Tibial artery (tissue), 4 donors: ENCODE data around the gene RGS8.

Source experiments
- DNase-seq, 2 donors: peaks; one replicate each; pipeline ENCODE4 v3.0.0-alpha.2; 2019
- H3K27ac ChIP-seq, 2 donors: fragments of 200-600 bp; sonication (generic) in 1 of 2; 1 replicate in 1 of 2; 2 replicates in 1 of 2; pipeline ENCODE4 v1.5.1; 2018 to 2019; ENCODE audit warnings: mild to moderate bottlenecking in 1 of 2
- H3K27me3 ChIP-seq, 2 donors: fragments of 200-600 bp; sonication (generic) in 1 of 2; one replicate each; pipeline versions ENCODE4 v1.5.1 to v1.6.0; 2016 to 2019
- H3K36me3 ChIP-seq, 3 donors: fragments of 200-600 bp; sonication (generic) in 2 of 3; one replicate each; pipeline ENCODE4 v1.5.1; 2016 to 2019; ENCODE audit warnings: mild to moderate bottlenecking in 2 of 3
- H3K4me1 ChIP-seq, 4 donors: fragments of 200-600 bp; sonication (generic) in 2 of 4; 1 replicate in 3 of 4; 2 replicates in 1 of 4; pipeline ENCODE4 v1.5.1; 2016 to 2019
- H3K4me3 ChIP-seq, 2 donors: fragments of 200-600 bp; sonication (generic) in 1 of 2; 1 replicate in 1 of 2; 2 replicates in 1 of 2; pipeline ENCODE4 v1.5.1; 2018 to 2019; ENCODE audit warnings: mild to moderate bottlenecking in 2 of 2
- H3K9me3 ChIP-seq, 3 donors: fragments of 200-600 bp; sonication (generic) in 1 of 3; one replicate each; pipeline ENCODE4 v1.5.1; 2016 to 2019
- intact Hi-C: fragments of 100-400 bp; cut with DNase I; formaldehyde crosslinking; loops from one replicate; pipeline ENCODE4 v1.15.0; 2023; ENCODE audit warnings: low total_unique reads
- TF ChIP-seq, protein P1 (sequence below), 2 experiments: fragments of 200-600 bp in 1 of 2; fragments of 450-650 bp in 1 of 2; IDR thresholded peaks; one replicate each; pipeline ENCODE4 v1.5.1; 2017 to 2019; ENCODE audit warnings: antibody characterized with exemption in 2 of 2, mild to moderate bottlenecking in 1 of 2, moderate library complexity in 1 of 2

RGS8 gene

DNA sequence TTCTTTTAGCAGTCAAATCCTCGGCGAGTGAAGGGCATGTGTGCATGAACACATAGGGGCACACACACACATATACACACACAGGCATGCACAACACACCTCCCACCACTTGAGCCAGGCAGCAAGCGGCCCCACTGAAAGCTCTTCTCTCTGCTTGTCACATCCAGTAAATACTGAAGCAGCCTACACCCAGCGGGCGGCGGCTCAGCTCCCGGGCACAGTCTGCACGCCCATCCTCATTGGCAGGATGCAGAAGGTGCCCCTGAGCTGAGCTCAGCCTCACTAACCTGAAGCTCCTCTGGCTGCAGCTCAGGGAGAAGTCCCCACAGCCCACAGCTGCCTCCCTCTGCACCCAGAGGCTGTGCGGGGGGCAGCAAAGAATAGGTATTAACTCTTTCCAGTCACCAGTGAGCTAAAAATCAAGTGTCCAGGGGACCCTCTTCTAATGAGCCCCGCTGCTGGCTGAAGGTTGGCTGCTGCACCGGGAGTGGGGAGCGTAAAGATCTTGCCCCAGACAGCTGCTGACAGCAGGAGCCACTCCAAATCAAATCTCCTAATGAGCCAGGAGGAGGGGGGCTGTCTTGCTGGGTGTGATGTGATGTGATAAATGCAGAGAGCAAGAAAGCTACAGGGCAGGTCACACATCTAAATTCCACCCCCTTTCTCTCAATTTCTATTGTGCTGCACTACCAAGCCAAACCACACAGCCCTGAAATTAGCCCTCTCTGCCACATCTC lies 12.5 kb downstream of the RGS8 start:
- no peak for DNase-seq
- Histone ChIP-seq H3K9me3 (no peaks in the 10 kb centered on the region), H3K36me3 (no peaks in the 10 kb centered on the region), H3K4me3 (no peak overlapping the region), H3K27ac (no peak overlapping the region), H3K4me1 (peaks cover 0 to 24% (median 17%) of the 10 kb centered on the region in 4 donors), H3K27me3 (no peaks in the 10 kb centered on the region)
- intact Hi-C loops = no loop called here
- TF ChIP-seq, protein P1, sequence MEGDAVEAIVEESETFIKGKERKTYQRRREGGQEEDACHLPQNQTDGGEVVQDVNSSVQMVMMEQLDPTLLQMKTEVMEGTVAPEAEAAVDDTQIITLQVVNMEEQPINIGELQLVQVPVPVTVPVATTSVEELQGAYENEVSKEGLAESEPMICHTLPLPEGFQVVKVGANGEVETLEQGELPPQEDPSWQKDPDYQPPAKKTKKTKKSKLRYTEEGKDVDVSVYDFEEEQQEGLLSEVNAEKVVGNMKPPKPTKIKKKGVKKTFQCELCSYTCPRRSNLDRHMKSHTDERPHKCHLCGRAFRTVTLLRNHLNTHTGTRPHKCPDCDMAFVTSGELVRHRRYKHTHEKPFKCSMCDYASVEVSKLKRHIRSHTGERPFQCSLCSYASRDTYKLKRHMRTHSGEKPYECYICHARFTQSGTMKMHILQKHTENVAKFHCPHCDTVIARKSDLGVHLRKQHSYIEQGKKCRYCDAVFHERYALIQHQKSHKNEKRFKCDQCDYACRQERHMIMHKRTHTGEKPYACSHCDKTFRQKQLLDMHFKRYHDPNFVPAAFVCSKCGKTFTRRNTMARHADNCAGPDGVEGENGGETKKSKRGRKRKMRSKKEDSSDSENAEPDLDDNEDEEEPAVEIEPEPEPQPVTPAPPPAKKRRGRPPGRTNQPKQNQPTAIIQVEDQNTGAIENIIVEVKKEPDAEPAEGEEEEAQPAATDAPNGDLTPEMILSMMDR (IDR thresholded peaks at IDR 0.05) = no peak

DNA sequence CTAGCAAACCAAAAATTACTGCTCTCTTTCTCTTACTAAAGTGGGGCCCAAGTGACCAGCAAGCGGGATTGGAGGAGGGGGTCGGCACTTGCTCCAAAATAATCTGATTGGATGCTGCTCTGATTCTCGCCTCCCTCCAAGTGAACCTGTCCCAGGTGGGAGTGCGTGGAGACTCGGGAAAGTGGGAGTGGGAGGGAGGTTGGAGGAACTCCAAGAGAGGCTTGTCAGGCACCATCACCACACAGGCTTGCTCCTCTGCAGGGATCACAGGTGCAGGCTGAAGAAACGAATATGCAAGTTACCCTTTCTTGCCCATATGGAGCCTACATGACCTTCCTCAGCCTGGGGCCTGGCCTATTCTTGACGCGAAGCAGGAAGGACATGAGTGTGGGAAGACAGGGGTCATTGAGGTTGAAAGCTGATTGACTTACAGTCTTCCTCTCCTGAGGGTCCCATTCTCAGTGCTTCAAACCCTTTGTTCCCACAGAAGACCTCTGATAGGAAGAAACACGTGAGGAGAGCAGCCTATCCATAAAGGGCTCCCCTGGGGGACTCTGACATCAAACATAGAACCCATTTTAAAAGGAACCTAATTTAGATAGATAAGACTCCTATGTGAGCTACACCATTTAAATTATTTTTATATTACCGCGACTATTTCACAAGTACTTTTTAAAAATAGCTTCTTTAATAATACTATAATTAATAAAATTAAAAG lies 14.2 kb downstream of the RGS8 start:
- Histone ChIP-seq H3K4me3 (no peak overlapping the region), H3K4me1 (peaks cover 0 to 19% (median 14%) of the 10 kb centered on the region in 4 donors), H3K27ac (no peak overlapping the region), H3K9me3 (no peaks in the 10 kb centered on the region), H3K36me3 (no peaks in the 10 kb centered on the region), H3K27me3 (no peaks in the 10 kb centered on the region)
- no peak for DNase-seq
- TF ChIP-seq, protein P1 (IDR thresholded peaks at IDR 0.05) = no peak
- intact Hi-C loops = no loop called here

DNA sequence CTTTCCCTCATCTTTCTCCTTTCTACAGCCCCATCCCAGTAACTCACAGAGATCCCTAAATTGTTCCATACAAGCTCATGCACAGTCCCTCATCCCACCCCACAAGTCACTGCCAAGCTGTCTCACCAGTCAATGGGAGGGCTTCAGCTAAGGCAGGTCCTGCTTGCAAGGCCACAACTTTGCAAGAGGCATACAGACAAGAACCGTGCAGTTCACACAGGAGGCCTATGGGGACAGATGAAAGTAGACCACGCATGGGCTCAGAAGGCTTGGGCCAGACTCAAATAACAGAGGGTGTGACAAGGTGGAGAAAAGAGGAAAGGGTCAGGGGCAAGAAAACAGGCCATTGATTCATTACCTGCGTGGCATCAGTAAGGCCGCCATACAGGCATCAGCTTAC lies 15.1 kb downstream of the RGS8 start:
- Histone ChIP-seq H3K27ac (no peak overlapping the region), H3K36me3 (no peaks in the 10 kb centered on the region), H3K4me3 (no peak overlapping the region), H3K9me3 (no peaks in the 10 kb centered on the region), H3K27me3 (no peaks in the 10 kb centered on the region), H3K4me1 (peaks cover 0 to 10% (median 5%) of the 10 kb centered on the region in 4 donors)
- intact Hi-C loops = no loop called here
- no peak for DNase-seq
- TF ChIP-seq, protein P1 (IDR thresholded peaks at IDR 0.05) = no peak

DNA sequence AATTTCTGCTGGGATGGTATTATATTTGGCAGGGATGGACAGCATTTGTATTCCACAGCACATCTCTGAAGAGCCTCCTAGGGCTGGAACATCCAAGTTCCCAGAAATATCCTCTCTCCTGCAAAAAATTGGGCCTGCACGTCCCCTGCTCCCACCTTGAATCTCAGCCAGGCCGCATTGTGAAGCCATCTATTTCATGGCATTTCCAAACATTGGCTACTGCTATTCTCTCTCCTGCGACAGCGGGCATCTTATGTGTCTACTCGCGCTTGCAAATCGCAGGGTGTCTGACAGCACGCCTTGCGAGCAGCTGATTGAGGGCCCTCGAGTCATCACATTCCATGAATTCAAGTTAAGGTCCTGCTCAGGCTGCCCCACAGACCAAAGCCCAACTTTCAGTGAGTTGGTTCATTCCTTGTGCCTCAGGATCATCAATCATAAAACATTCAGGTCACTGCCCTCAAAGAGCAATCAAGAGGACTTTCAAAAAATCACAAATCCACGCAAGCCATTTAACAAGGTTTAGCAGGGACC lies 15.8 kb downstream of the RGS8 start:
- Histone ChIP-seq H3K4me1 (peaks cover 0 to 3% (median 1%) of the 10 kb centered on the region in 4 donors), H3K27me3 (no peaks in the 10 kb centered on the region), H3K9me3 (no peaks in the 10 kb centered on the region), H3K36me3 (no peaks in the 10 kb centered on the region), H3K4me3 (no peak overlapping the region), H3K27ac (no peak overlapping the region)
- no peak for DNase-seq
- intact Hi-C loops = no loop called here
- TF ChIP-seq, protein P1 (IDR thresholded peaks at IDR 0.05) = no peak

DNA sequence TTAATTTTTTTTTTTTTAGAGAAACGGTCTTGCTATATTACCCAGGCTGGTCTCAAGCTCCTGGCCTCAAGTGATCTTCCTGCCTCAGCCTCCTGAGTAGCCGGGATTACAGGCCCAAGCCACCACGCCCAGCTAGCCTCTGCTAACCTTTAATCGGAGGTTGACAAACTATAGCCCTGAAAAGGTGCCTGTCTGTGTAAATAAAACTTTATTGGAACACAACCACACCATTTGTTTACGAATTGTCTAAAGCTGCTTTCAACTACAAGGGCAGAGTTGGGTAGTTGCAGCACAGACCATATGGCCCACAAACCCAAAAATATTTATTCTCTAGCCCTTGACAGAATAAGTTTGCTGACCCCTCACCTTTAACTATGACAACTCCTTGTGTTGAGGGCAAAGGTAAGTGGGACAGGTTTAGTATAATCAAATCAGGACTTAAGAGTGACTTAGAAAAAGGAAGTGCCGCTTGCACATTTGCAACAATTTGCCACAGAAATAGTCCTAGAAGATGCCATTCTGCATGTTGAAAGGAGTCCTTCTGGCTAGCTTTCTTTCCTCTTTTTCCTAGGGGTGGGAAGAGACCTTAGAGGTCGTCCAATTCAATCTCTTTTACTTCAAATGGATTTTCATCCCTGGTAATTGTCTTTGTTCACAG lies 16.4 kb downstream of the RGS8 start:
- DNase-seq = no peak
- no peaks in the 10 kb centered on the region for H3K36me3 ChIP-seq
- H3K4me3 ChIP-seq = no peak overlapping the region
- no peaks in the 10 kb centered on the region for H3K9me3 ChIP-seq
- TF ChIP-seq, protein P1 (IDR thresholded peaks at IDR 0.05) = no peak
- no peaks in the 10 kb centered on the region for H3K4me1 ChIP-seq
- intact Hi-C loops = no loop called here
- no peak overlapping the region for H3K27ac ChIP-seq
- H3K27me3 ChIP-seq = no peaks in the 10 kb centered on the region
